Gastrocnemius medialis (tissue), 4 donors: Measurements from ENCODE around the gene RCAN3. TPM values are rescaled to one million over a fixed set of nuclear protein-coding genes. Genes with fewer than 3 reads are reported as not detected.
A peak's percentile ranks its signal among the peaks of the same experiment; 100 is the strongest.

Experiments
- ATAC-seq, 2 donors: fragments of 150-250 bp; one replicate each; pipeline ENCODE4 v1.9.1; 2016
- DNase-seq, 2 donors: peaks; one replicate each; pipeline ENCODE4 v3.0.0-alpha.2; 2019
- H3K27ac ChIP-seq, 4 donors: fragments of 200-600 bp; sonication (generic); 1 replicate in 1 of 4; 2 replicates in 3 of 4; pipeline ENCODE4 v1.5.1; 2016 to 2018; ENCODE audit warnings: mild to moderate bottlenecking in 2 of 4, moderate library complexity in 1 of 4
- H3K27me3 ChIP-seq, 3 donors: fragments of 200-600 bp; sonication (generic) in 2 of 3; 1 replicate in 1 of 3; 2 replicates in 2 of 3; pipeline versions ENCODE4 v1.5.1 to v1.6.0; 2016 to 2019; ENCODE audit warnings: mild to moderate bottlenecking in 1 of 3, moderate library complexity in 1 of 3
- H3K36me3 ChIP-seq, 2 donors: fragments of 200-600 bp; sonication (generic) in 1 of 2; one replicate each; pipeline ENCODE4 v1.5.1; 2017 to 2018
- H3K4me1 ChIP-seq, 2 donors: fragments of 200-600 bp; sonication (generic) in 1 of 2; one replicate each; pipeline ENCODE4 v1.5.1; 2016 to 2017; ENCODE audit warnings: mild to moderate bottlenecking in 2 of 2
- H3K4me3 ChIP-seq, 4 donors: fragments of 200-600 bp; sonication (generic) in 3 of 4; 1 replicate in 1 of 4; 2 replicates in 3 of 4; pipeline ENCODE4 v1.5.1; 2016 to 2019; ENCODE audit warnings: mild to moderate bottlenecking in 2 of 4
- H3K9me3 ChIP-seq, 3 donors: fragments of 200-600 bp; sonication (generic) in 2 of 3; 1 replicate in 1 of 3; 2 replicates in 2 of 3; pipeline ENCODE4 v1.5.1; 2016 to 2019
- CTCF ChIP-seq, 5 experiments: fragments of 450-650 bp in 3 of 5; fragments of 200-600 bp in 2 of 5; sonication (generic) in 2 of 5; IDR thresholded peaks in 4 of 5; conservative IDR thresholded peaks in 1 of 5; 1 replicate in 4 of 5; 2 replicates in 1 of 5; pipeline ENCODE4 v1.5.1; 2016 to 2019; ENCODE audit warnings: antibody characterized with exemption in 5 of 5, mild to moderate bottlenecking in 3 of 5, moderate library complexity in 3 of 5
- POLR2A ChIP-seq, 2 donors: fragments of 450-650 bp; IDR thresholded peaks; one replicate each; pipeline ENCODE4 v1.6.1; 2017; ENCODE audit warnings: antibody characterized with exemption in 2 of 2, mild to moderate bottlenecking in 2 of 2, moderate library complexity in 2 of 2
- in situ Hi-C, 4 donors: fragments of 200-750 bp; cut with MboI; loops; one replicate each; pipeline versions ENCODE4 v1.15.0 to v1.8.0; 2017; ENCODE audit warnings: low sequenced_read_pairs in 4 of 4
- intact Hi-C: fragments of 100-400 bp; cut with DNase I; formaldehyde crosslinking; loops from one replicate; pipeline ENCODE4 v1.15.1; 2023; ENCODE audit warnings: low total_unique reads
- total RNA-seq, 4 donors: library from RNA; depleted of rRNA; stranded (reverse); fragments of >200 nt; gene quantifications; one replicate each; pipeline versions ENCODE4 v1.1.0 to v1.2.3, GENCODE V29; 2016

RCAN3 gene
- total RNA-seq, 4 donors from 2014 or later = 1.3 to 2.1 (median 1.8) TPM

- H3K4me1 ChIP-seq = no peaks in the 10 kb centered on the region
- no peaks in the 10 kb centered on the region for H3K9me3 ChIP-seq
- H3K4me3 ChIP-seq = no peak overlapping the region
- in situ Hi-C loops (loop anchor here in 1 of 4 donors (25.0 kb wide), 1 partner anchor 367 kb away; no protein-coding TSS in a partner anchor), intact Hi-C loops (no loop called here)
- H3K27ac ChIP-seq = no peak overlapping the region
- DNase-seq (no peak), ATAC-seq (no peak)
- TF ChIP-seq CTCF (IDR thresholded peaks at IDR 0.05 in 4 of 5, conservative IDR thresholded peaks at IDR 0.05 in 1 of 5) (no peak), POLR2A (IDR thresholded peaks at IDR 0.05) (no peak)
- no peaks in the 10 kb centered on the region for H3K27me3 ChIP-seq
- H3K36me3 ChIP-seq = no peaks in the 10 kb centered on the region
Measured at GRCh38 chr1:24578846-24579245, 76.2 kb downstream of the RCAN3 start.

- TF ChIP-seq CTCF (IDR thresholded peaks at IDR 0.05 in 4 of 5, conservative IDR thresholded peaks at IDR 0.05 in 1 of 5) (no peak), POLR2A (IDR thresholded peaks at IDR 0.05) (no peak)
- in situ Hi-C loops = loop anchor here in 1 of 4 donors (25.0 kb wide), 1 partner anchor 368 kb away; no protein-coding TSS in a partner anchor
- no peak overlapping the region for H3K4me3 ChIP-seq
Measured at GRCh38 chr1:24580756-24581155, 78.1 kb downstream of the RCAN3 start.

DNA sequence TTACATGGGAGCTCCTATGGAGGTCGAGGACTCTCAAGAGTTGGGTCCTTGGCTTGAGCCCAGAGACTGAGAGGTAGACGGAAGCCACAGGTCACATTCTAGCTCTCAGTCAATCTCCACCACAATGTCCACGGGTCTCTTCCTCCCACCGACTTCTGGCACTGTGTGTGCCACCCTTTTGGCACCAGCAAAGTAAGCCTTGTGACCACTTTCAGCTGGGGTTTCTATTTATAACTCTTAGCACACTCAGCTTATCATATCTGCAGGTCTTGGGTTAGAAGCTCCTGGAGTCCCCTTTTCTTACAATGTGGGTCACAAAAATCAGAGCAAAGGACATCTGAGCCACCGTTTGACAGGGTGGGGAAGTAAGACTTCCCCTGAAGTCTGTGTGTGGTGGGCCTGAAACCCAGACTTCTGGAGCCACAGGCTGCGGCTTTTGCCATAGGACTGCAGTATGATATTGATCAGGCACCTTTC lies 81.6 kb downstream of the RCAN3 start:
- DNase-seq = no peak
- no peak for TF ChIP-seq POLR2A (IDR thresholded peaks at IDR 0.05)
- TF ChIP-seq CTCF (IDR thresholded peaks at IDR 0.05 in 4 of 5, conservative IDR thresholded peaks at IDR 0.05 in 1 of 5) = no peak
- Histone ChIP-seq H3K27ac (no peak overlapping the region), H3K4me1 (peaks cover 0 to 5% of the 10 kb centered on the region in 2 donors), H3K27me3 (peaks cover 0 to 5% (median 0%) of the 10 kb centered on the region in 3 donors), H3K9me3 (no peaks in the 10 kb centered on the region), H3K36me3 (no peaks in the 10 kb centered on the region), H3K4me3 (no peak overlapping the region)
- ATAC-seq = peak in 1 of 2 donors; percentile 27
- intact Hi-C loops = no loop called here
- in situ Hi-C loops = loop anchor here in 1 of 4 donors (25.0 kb wide), 1 partner anchor 372 kb away; no protein-coding TSS in a partner anchor

More at GRCh38 chr1:24580756-24581155, 78.1 kb downstream of the RCAN3 start:
- no peak for ATAC-seq
- intact Hi-C loops = no loop called here
- Histone ChIP-seq H3K27me3 (no peaks in the 10 kb centered on the region), H3K36me3 (no peaks in the 10 kb centered on the region), H3K4me1 (peaks cover 0 to 5% of the 10 kb centered on the region in 2 donors), H3K9me3 (no peaks in the 10 kb centered on the region), H3K27ac (no peak overlapping the region)
- no peak for DNase-seq

- ATAC-seq (no peak), DNase-seq (no peak)
- no peak overlapping the region for H3K27ac ChIP-seq
- H3K9me3 ChIP-seq = no peaks in the 10 kb centered on the region
- peaks cover 0 to 5% (median 0%) of the 10 kb centered on the region in 3 donors for H3K27me3 ChIP-seq
- TF ChIP-seq POLR2A (IDR thresholded peaks at IDR 0.05) = no peak
- no peak for TF ChIP-seq CTCF (IDR thresholded peaks at IDR 0.05 in 4 of 5, conservative IDR thresholded peaks at IDR 0.05 in 1 of 5)
- intact Hi-C loops (no loop called here), in situ Hi-C loops (loop anchor here in 1 of 4 donors (25.0 kb wide), 1 partner anchor 374 kb away; no protein-coding TSS in a partner anchor)
- H3K36me3 ChIP-seq = no peaks in the 10 kb centered on the region
- peaks cover 0 to 5% of the 10 kb centered on the region in 2 donors for H3K4me1 ChIP-seq
- H3K4me3 ChIP-seq = no peak overlapping the region
Measured at GRCh38 chr1:24586119-24586518, 83.5 kb downstream of the RCAN3 start.
